Mesendoderm (in vitro differentiated cells): ENCODE results near the gene VASN.

Experiments
- DNase-seq: peaks from one replicate; pipeline ENCODE4 v3.0.0; 2013
- H2AK5ac ChIP-seq: 2 replicates; pipeline ENCODE4 v1.6.1; 2013; ENCODE audit warnings: low read length, inconsistent platforms
- H2BK120ac ChIP-seq: 2 replicates; pipeline ENCODE4 v1.6.1; 2013; ENCODE audit warnings: low read depth, mild to moderate bottlenecking, low read length, moderate library complexity, mixed read lengths
- H2BK15ac ChIP-seq: replicated peaks from 2 replicates; pipeline ENCODE4 v1.6.1; 2013; ENCODE audit warnings: low read depth, mild to moderate bottlenecking, moderate library complexity
- H2BK5ac ChIP-seq: 2 replicates; pipeline ENCODE4 v1.6.1; 2013; ENCODE audit warnings: low read length, inconsistent platforms
- H3K18ac ChIP-seq: 2 replicates; pipeline ENCODE4 v1.6.1; 2013; ENCODE audit warnings: mild to moderate bottlenecking, low read length, mixed read lengths
- H3K23ac ChIP-seq: one replicate; pipeline ENCODE4 v1.6.1; 2013; ENCODE audit warnings: low read length
- H3K27ac ChIP-seq: 2 replicates; pipeline ENCODE4 v1.5.1; 2013; ENCODE audit warnings: low read depth, mild to moderate bottlenecking, inconsistent platforms, low read length, moderate library complexity
- H3K27me3 ChIP-seq: 2 replicates; pipeline ENCODE4 v1.6.1; 2013; ENCODE audit warnings: low read length, control low read depth, mild to moderate bottlenecking, inconsistent platforms; ENCODE audit not compliant: insufficient read depth, poor library complexity
- H3K36me3 ChIP-seq: 2 replicates; pipeline ENCODE4 v1.6.1; 2013; ENCODE audit warnings: low read length, inconsistent platforms; ENCODE audit not compliant: control insufficient read depth, insufficient read depth
- H3K4ac ChIP-seq: one replicate; pipeline ENCODE4 v1.6.1; 2013; ENCODE audit warnings: low read depth, mild to moderate bottlenecking, low read length, moderate library complexity
- H3K4me1 ChIP-seq: 2 replicates; pipeline ENCODE4 v1.6.1; 2013; ENCODE audit warnings: low read depth, low read length, inconsistent platforms; ENCODE audit not compliant: control insufficient read depth
- H3K4me2 ChIP-seq: 2 replicates; pipeline ENCODE4 v1.6.1; 2013; ENCODE audit warnings: low read length
- H3K4me3 ChIP-seq: 2 replicates; pipeline ENCODE4 v1.5.1; 2013; ENCODE audit warnings: mild to moderate bottlenecking, low read length
- H3K56ac ChIP-seq: one replicate; pipeline ENCODE4 v1.6.1; 2013; ENCODE audit warnings: low read length
- H3K79me1 ChIP-seq: 2 replicates; pipeline ENCODE4 v1.6.1; 2013; ENCODE audit warnings: low read length, inconsistent platforms
- H3K79me2 ChIP-seq: 2 replicates; pipeline ENCODE4 v1.6.1; 2013; ENCODE audit warnings: mild to moderate bottlenecking, low read length; ENCODE audit not compliant: control insufficient read depth, insufficient read depth
- H3K9ac ChIP-seq: 2 replicates; pipeline ENCODE4 v1.6.1; 2013; ENCODE audit warnings: low read length, inconsistent platforms
- H4K5ac ChIP-seq: one replicate; pipeline ENCODE4 v1.6.1; 2013; ENCODE audit warnings: low read length
- H4K8ac ChIP-seq: one replicate; pipeline ENCODE4 v1.6.1; 2013; ENCODE audit warnings: low read depth, mild to moderate bottlenecking, control low read depth, low read length, moderate library complexity
- WGBS: extraction: QIAGEN DNeasy Blood & Tissue Kit; methylation state at CpG from one replicate; pipeline ENCODE4 v1.1.7; 2013; ENCODE audit warnings: low lambda C conversion rate, missing lambda C conversion rate; ENCODE audit not compliant: insufficient coverage; ENCODE audit errors: extremely low coverage; 5-methylcytosine and 5-hydroxymethylcytosine counted together

VASN gene

GRCh38 chr16:4404247-4404966 is 32.8 kb downstream of the VASN start:
- peak; percentile 89 for DNase-seq
- Histone ChIP-seq H3K56ac (no peak overlapping the region), H3K79me1 (no peaks in the 10 kb centered on the region), H4K5ac (no peak overlapping the region), H3K36me3 (no peaks in the 10 kb centered on the region), H2BK15ac (no peak overlapping the region), H3K4me1 (no peaks in the 10 kb centered on the region), H3K27me3 (no peaks in the 10 kb centered on the region), H3K4ac (no peak overlapping the region), H4K8ac (no peak overlapping the region), H3K23ac (no peak overlapping the region), H2BK120ac (no peak overlapping the region), H3K18ac (no peak overlapping the region), H3K4me3 (no peak overlapping the region), H3K79me2 (no peaks in the 10 kb centered on the region), H2AK5ac (no peak overlapping the region), H2BK5ac (no peak overlapping the region), H3K9ac (no peak overlapping the region), H3K27ac (no peak overlapping the region), H3K4me2 (no peak overlapping the region)
- no CpG with 5 or more reads among the region's 20 CpGs for WGBS

- Histone ChIP-seq H2BK5ac (no peak overlapping the region), H3K4me1 (no peaks in the 10 kb centered on the region), H3K23ac (no peak overlapping the region), H3K27me3 (no peaks in the 10 kb centered on the region), H3K79me2 (no peaks in the 10 kb centered on the region), H3K36me3 (no peaks in the 10 kb centered on the region), H3K9ac (no peak overlapping the region), H2AK5ac (no peak overlapping the region), H4K5ac (no peak overlapping the region), H2BK120ac (no peak overlapping the region), H3K79me1 (no peaks in the 10 kb centered on the region), H3K56ac (no peak overlapping the region), H3K27ac (no peak overlapping the region), H4K8ac (no peak overlapping the region), H3K4me3 (no peak overlapping the region), H3K4me2 (no peak overlapping the region), H2BK15ac (no peak overlapping the region), H3K18ac (no peak overlapping the region), H3K4ac (no peak overlapping the region)
- no peak for DNase-seq
- WGBS: no CpG with 5 or more reads among the region's 24 CpGs
Observed at GRCh38 chr16:4404967-4405696, 33.5 kb downstream of the VASN start.

GRCh38 chr16:4407543-4408322 is 36.1 kb downstream of the VASN start:
- H2BK5ac ChIP-seq: no peak overlapping the region
- no peaks in the 10 kb centered on the region for H3K79me1 ChIP-seq
- no peak overlapping the region for H2AK5ac ChIP-seq
- no peak overlapping the region for H2BK15ac ChIP-seq
- H3K56ac ChIP-seq: no peak overlapping the region
- H3K18ac ChIP-seq: no peak overlapping the region
- H3K4me1 ChIP-seq: no peaks in the 10 kb centered on the region
- H3K4ac ChIP-seq: no peak overlapping the region
- H2BK120ac ChIP-seq: no peak overlapping the region
- no peaks in the 10 kb centered on the region for H3K27me3 ChIP-seq
- no peak overlapping the region for H4K8ac ChIP-seq
- H3K4me3 ChIP-seq: no peak overlapping the region
- H3K36me3 ChIP-seq: no peaks in the 10 kb centered on the region
- DNase-seq: no peak
- no peak overlapping the region for H4K5ac ChIP-seq
- no peak overlapping the region for H3K23ac ChIP-seq
- no peak overlapping the region for H3K9ac ChIP-seq
- H3K4me2 ChIP-seq: no peak overlapping the region
- H3K27ac ChIP-seq: no peak overlapping the region
- no CpG with 5 or more reads among the region's 22 CpGs for WGBS
- no peaks in the 10 kb centered on the region for H3K79me2 ChIP-seq

DNA sequence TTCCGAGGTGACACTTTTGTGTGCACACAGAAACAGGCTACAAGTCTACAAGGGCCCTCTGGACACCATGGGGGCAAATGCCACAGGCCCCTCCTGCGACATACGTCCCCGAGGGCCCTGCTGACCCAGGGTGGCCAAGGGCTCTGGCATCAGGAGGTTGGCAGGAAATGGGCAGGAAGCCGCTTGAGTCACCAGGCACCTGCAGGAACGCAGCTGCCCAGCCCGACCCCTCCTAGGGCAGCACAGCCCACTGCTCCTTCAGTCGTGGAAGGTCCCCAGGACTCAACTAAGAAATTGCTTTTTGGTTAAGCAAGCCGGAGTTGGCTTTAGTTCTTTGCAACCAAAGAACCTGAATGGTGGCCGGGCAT is 36.7 kb downstream of the VASN start:
- H3K4me2 ChIP-seq: no peak overlapping the region
- H2BK120ac ChIP-seq: no peak overlapping the region
- H3K27ac ChIP-seq: no peak overlapping the region
- no peak overlapping the region for H2BK15ac ChIP-seq
- DNase-seq: no peak
- no peak overlapping the region for H3K4me3 ChIP-seq
- no peak overlapping the region for H4K8ac ChIP-seq
- no peak overlapping the region for H3K9ac ChIP-seq
- no CpG with 5 or more reads among the region's 10 CpGs for WGBS
- H3K79me2 ChIP-seq: no peaks in the 10 kb centered on the region
- no peak overlapping the region for H3K56ac ChIP-seq
- H3K4me1 ChIP-seq: no peaks in the 10 kb centered on the region
- no peak overlapping the region for H2AK5ac ChIP-seq
- no peak overlapping the region for H2BK5ac ChIP-seq
- H3K27me3 ChIP-seq: no peaks in the 10 kb centered on the region
- H3K18ac ChIP-seq: no peak overlapping the region
- H4K5ac ChIP-seq: no peak overlapping the region
- no peaks in the 10 kb centered on the region for H3K79me1 ChIP-seq
- H3K23ac ChIP-seq: no peak overlapping the region
- no peaks in the 10 kb centered on the region for H3K36me3 ChIP-seq
- H3K4ac ChIP-seq: no peak overlapping the region

DNA sequence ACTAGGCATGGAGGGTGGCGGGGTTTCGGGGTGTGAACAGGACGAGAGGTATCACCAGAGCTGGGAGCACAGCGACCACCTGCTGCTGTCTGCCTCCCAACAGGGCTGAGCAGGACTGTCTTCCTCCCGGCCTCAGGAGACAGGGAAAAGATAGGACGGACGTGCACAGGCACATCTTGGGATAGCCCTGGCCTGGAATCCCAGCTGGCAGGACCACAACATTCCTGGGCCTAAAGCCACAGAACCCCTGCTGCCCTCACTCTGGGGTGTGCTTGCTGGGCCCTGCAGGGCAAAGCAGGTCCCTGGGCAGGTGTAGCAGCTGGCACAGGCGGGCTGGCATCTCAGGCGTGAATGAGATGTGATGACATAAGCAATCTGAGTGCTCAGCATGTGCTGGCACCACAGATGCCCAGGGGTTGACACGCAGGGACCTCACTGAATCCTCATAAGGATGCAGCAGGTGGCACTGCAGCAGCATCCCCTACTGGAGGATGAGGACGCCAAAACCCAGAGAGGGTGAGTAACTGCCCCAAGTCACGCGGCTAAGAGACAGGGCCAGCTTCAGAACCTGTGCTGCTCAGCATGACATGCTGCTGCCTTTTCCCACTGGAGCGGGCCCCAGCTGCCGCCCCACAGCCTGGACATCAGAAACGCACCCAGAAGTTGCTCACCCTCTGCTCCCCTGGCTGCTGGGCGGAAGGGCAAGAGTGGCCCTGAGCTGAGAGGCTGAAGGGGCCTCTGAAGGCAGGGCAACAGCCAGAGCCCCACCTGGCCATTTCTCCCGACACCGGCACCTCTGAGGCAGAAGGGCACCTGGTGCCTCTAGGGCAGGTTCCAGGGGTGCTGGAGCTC is 37.7 kb downstream of the VASN start:
- Histone ChIP-seq H3K56ac (no peak overlapping the region), H3K4ac (no peak overlapping the region), H4K5ac (no peak overlapping the region), H3K4me3 (no peak overlapping the region), H3K4me1 (no peaks in the 10 kb centered on the region), H3K27me3 (no peaks in the 10 kb centered on the region), H2BK5ac (no peak overlapping the region), H3K79me2 (no peaks in the 10 kb centered on the region), H3K23ac (no peak overlapping the region), H3K18ac (no peak overlapping the region), H3K36me3 (no peaks in the 10 kb centered on the region), H3K4me2 (no peak overlapping the region), H3K9ac (no peak overlapping the region), H2BK15ac (no peak overlapping the region), H3K79me1 (peaks cover 2% of the 10 kb centered on the region), H4K8ac (no peak overlapping the region), H2AK5ac (no peak overlapping the region), H3K27ac (no peak overlapping the region), H2BK120ac (no peak overlapping the region)
- no CpG with 5 or more reads among the region's 19 CpGs for WGBS
- DNase-seq: no peak
